ENCODE data around the gene INSIG1.

INSIG1 gene

GRCh38 chr7:155288055-155288454 lies 9.6 kb upstream of the INSIG1 start:
- Histone ChIP-seq H3K4me1 (ENCODE audit: control insufficient read depth, low read depth, low read length) (no peaks in the 10 kb centered on the region), H3K36me3 (ENCODE audit: control insufficient read depth, low read depth, low read length) (no peaks in the 10 kb centered on the region), H3K9ac (ENCODE audit: low read length) (no peak overlapping the region), H3K4me3 (ENCODE audit: low read length) (no peak overlapping the region), H3K27me3 (ENCODE audit: control insufficient read depth, insufficient read depth, low read length) (no peaks in the 10 kb centered on the region), H3K27ac (ENCODE audit: low read length) (no peak overlapping the region), H3K9me3 (ENCODE audit: control insufficient read depth, low read depth, low read length) (no peaks in the 10 kb centered on the region)

DNA sequence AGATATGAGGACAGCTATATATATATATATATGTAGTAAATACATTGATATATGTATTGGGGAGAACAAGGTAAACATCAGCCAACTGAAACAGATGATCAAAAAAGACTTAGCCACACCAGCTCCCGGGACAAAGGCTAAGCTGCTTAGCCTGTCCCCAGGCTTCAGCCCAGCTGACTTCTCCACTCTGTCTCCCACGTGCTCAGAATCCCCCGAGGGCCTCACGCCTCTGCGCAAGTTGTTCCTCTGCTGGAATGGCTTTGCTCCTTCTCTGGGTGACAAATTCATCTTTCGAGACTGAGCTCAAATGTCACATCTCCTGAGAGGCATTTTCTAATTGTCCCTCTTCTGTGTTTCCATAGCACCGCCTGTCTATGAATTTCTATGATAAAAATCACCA lies 8.6 kb upstream of the INSIG1 start:
- Histone ChIP-seq H3K36me3 (ENCODE audit: control insufficient read depth, low read depth, low read length) (no peaks in the 10 kb centered on the region), H3K9ac (ENCODE audit: low read length) (no peak overlapping the region), H3K4me3 (ENCODE audit: low read length) (no peak overlapping the region), H3K4me1 (ENCODE audit: control insufficient read depth, low read depth, low read length) (no peaks in the 10 kb centered on the region), H3K9me3 (ENCODE audit: control insufficient read depth, low read depth, low read length) (no peaks in the 10 kb centered on the region), H3K27me3 (ENCODE audit: control insufficient read depth, insufficient read depth, low read length) (no peaks in the 10 kb centered on the region), H3K27ac (ENCODE audit: low read length) (no peak overlapping the region)

DNA sequence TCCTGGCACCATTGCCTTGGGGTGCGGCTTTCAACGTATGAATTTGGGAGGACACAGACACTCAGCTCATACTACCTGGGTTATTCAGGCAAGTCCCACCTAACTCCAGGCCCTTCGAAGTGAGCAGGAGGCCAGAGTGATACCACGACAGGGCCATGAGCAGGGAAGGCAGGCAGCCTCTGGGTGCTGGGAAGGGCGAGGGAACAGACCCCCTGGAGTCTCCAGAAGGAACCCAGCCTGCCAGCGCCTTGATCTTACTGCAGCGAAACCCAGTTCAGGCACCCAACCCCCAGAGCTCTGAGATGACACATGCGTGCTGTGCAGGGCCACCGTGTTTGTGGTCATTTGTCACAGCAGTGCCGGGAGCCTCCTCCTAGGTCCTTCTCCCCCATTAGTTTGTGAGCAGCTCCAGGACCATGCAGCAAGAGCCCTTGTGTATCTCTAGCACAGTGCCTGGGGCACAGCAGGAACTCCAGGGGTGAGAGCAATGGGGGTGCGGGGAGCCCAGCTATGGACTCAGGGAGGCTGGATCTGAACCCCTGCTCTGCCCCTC lies 7.7 kb upstream of the INSIG1 start:
- Histone ChIP-seq H3K27me3 (ENCODE audit: control insufficient read depth, insufficient read depth, low read length) (no peaks in the 10 kb centered on the region), H3K9ac (ENCODE audit: low read length) (no peak overlapping the region), H3K4me1 (ENCODE audit: control insufficient read depth, low read depth, low read length) (no peaks in the 10 kb centered on the region), H3K4me3 (ENCODE audit: low read length) (no peak overlapping the region), H3K27ac (ENCODE audit: low read length) (no peak overlapping the region), H3K36me3 (ENCODE audit: control insufficient read depth, low read depth, low read length) (no peaks in the 10 kb centered on the region), H3K9me3 (ENCODE audit: control insufficient read depth, low read depth, low read length) (no peaks in the 10 kb centered on the region)

DNA sequence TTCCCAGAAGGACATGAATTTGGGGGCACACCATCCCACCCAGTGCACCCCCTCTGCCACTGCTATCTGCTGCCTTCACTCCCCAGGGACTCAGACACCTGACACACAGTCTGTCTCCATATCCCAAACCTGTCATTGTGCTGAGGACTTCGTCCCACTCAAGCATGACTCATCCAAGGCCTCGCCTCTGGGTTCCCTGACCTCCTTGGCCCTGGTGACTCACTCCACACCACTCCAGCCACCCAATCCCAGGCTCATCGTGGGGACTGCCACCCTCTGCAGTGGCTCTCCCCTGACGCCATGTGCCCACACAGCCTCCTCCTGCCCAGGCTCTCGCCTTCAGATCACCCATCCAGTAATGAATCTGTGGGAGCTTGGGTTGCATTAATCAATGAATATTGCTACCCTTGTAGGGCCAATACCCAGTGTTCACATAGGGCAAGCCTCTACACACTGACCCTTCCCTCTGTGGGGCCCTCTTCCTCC lies 6.6 kb upstream of the INSIG1 start:
- Histone ChIP-seq H3K9ac (ENCODE audit: low read length) (no peak overlapping the region), H3K4me3 (ENCODE audit: low read length) (no peak overlapping the region), H3K27ac (ENCODE audit: low read length) (no peak overlapping the region), H3K27me3 (ENCODE audit: control insufficient read depth, insufficient read depth, low read length) (no peaks in the 10 kb centered on the region), H3K9me3 (ENCODE audit: control insufficient read depth, low read depth, low read length) (no peaks in the 10 kb centered on the region), H3K4me1 (ENCODE audit: control insufficient read depth, low read depth, low read length) (peaks cover 4% of the 10 kb centered on the region), H3K36me3 (ENCODE audit: control insufficient read depth, low read depth, low read length) (no peaks in the 10 kb centered on the region)

GRCh38 chr7:155291729-155292128 lies 5.9 kb upstream of the INSIG1 start:
- Histone ChIP-seq H3K4me3 (ENCODE audit: low read length) (no peak overlapping the region), H3K27ac (ENCODE audit: low read length) (no peak overlapping the region), H3K4me1 (ENCODE audit: control insufficient read depth, low read depth, low read length) (peaks cover 10% of the 10 kb centered on the region), H3K36me3 (ENCODE audit: control insufficient read depth, low read depth, low read length) (no peaks in the 10 kb centered on the region), H3K9me3 (ENCODE audit: control insufficient read depth, low read depth, low read length) (no peaks in the 10 kb centered on the region), H3K27me3 (ENCODE audit: control insufficient read depth, insufficient read depth, low read length) (no peaks in the 10 kb centered on the region), H3K9ac (ENCODE audit: low read length) (no peak overlapping the region)

DNA sequence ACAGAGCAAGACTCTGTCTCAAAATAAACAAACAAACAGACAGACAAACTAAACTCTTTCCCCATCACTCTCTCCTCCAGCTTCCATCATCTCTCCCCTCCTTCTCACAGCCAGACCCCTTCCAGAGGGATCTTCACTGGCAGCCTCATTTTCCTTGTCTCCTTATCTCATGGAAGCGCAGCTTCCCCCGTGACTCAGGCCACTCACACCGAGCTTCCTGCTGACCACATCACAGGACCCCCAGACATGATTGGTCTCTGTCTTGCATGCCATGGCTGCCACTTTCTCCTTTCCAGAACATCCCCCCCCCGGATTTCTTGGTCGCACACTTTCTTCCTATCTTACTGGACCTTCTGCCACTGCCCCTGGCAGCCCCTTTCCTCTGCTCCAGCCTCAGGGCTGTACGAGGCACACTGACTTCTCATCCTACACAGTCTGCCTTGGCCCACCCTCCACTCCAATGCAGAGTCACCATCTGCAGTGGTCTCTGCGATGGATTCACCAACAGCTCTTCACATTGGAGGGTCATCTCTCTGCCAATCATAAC lies 4.9 kb upstream of the INSIG1 start:
- no peaks in the 10 kb centered on the region for H3K27me3 ChIP-seq (ENCODE audit: control insufficient read depth, insufficient read depth, low read length)
- H3K4me3 ChIP-seq (ENCODE audit: low read length), result no peak overlapping the region
- no peaks in the 10 kb centered on the region for H3K36me3 ChIP-seq (ENCODE audit: control insufficient read depth, low read depth, low read length)
- peaks cover 13% of the 10 kb centered on the region for H3K4me1 ChIP-seq (ENCODE audit: control insufficient read depth, low read depth, low read length)
- no peaks in the 10 kb centered on the region for H3K9me3 ChIP-seq (ENCODE audit: control insufficient read depth, low read depth, low read length)
- no peak overlapping the region for H3K27ac ChIP-seq (ENCODE audit: low read length)
- H3K9ac ChIP-seq (ENCODE audit: low read length), result no peak overlapping the region

DNA sequence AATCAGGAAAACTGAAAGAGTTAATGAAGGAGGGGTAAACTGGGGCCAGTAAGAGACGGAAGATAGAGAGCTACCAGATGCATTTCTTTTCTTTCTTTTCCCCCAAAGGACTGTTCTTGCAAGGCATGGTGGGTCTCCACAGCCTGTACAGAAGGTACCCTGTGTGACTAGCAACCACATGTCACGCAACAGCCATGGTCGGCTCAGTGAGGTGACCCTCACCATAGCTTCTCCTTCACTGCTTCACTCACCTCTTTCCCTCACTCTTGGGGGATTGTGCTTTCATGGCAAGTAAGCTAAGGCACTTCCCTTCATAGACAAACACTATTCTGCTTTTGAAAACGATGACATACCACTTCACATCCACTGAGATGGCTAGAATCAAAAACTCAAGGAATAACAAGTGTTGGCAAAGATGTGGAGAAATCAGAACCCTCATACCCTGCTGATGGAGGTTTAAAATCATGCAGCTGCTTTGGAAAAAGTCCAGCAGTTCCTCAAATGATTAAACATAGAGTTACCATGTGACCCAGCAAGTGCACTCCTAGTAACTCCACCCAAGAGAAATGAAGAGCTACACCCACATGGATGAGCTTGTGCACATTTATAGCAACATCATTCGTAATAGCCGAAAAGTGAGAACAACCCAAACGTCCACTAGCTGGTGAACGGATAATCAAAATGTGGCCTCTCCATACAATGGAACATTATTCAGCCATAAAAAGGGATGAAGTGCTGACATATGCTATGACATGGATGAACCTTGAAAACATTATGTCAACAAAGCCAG lies 3.8 kb upstream of the INSIG1 start:
- peaks cover 13% of the 10 kb centered on the region for H3K4me1 ChIP-seq (ENCODE audit: control insufficient read depth, low read depth, low read length)
- no peaks in the 10 kb centered on the region for H3K27me3 ChIP-seq (ENCODE audit: control insufficient read depth, insufficient read depth, low read length)
- H3K27ac ChIP-seq (ENCODE audit: low read length), result no peak overlapping the region
- no peaks in the 10 kb centered on the region for H3K9me3 ChIP-seq (ENCODE audit: control insufficient read depth, low read depth, low read length)
- H3K9ac ChIP-seq (ENCODE audit: low read length), result no peak overlapping the region
- H3K4me3 ChIP-seq (ENCODE audit: low read length), result no peak overlapping the region
- H3K36me3 ChIP-seq (ENCODE audit: control insufficient read depth, low read depth, low read length), result no peaks in the 10 kb centered on the region

DNA sequence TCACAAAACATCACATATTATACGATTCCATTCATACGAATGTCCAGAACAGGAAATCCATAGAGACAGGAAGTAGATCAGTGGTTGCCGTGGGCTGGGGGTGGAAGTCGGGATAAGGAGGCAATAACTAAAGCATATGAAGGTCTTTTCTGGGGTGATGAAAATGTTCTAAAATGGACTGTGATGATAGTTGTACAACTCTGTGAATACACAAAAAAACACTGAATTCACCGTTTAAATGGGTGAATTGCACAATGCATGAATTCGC lies 3.2 kb upstream of the INSIG1 start:
- no peak overlapping the region for H3K4me3 ChIP-seq (ENCODE audit: low read length)
- H3K9me3 ChIP-seq (ENCODE audit: control insufficient read depth, low read depth, low read length), result no peaks in the 10 kb centered on the region
- H3K27ac ChIP-seq (ENCODE audit: low read length), result no peak overlapping the region
- H3K27me3 ChIP-seq (ENCODE audit: control insufficient read depth, insufficient read depth, low read length), result no peaks in the 10 kb centered on the region
- H3K36me3 ChIP-seq (ENCODE audit: control insufficient read depth, low read depth, low read length), result peaks cover 3% of the 10 kb centered on the region
- no peak overlapping the region for H3K9ac ChIP-seq (ENCODE audit: low read length)
- peaks cover 17% of the 10 kb centered on the region for H3K4me1 ChIP-seq (ENCODE audit: control insufficient read depth, low read depth, low read length)

GRCh38 chr7:155295511-155295910 lies 2.2 kb upstream of the INSIG1 start:
- H3K9me3 ChIP-seq (ENCODE audit: control insufficient read depth, low read depth, low read length), result no peaks in the 10 kb centered on the region

DNA sequence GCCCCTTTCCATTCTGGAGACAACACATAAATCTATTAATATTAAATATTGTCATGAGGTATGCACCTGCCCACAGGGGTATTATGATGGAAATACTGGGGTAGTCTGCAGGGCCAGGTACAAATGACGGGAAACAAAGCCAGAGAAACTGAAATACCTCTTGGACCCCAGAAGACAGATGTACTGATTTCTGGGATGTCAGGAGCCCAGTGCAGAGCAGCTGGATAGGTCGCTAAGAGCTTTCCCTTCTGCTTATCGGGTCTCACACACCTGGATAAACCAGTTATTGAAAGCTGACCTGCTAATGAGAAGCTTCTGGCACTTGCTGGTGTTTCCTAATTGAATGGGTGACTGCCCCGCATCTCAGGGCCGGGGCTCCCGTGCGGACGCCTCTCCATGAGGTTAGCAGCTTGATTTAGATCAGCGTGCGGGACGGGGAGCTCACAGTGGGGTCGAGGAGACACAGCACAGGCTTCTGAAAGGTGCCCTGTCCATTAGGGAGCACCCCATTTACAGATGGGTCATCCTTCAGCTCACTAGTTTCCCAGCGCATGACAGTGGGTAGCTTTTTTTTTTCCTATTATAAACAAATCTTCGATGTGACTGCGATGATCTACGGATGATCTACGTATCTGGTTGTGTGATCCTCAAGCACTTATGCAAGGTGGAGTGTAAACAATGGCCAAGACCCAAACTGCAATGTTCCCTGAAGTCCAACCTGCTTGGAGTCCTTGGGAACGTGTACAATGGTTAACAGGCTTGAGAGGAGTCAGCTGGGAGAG lies 1.5 kb upstream of the INSIG1 start:
- Histone ChIP-seq H3K36me3 (ENCODE audit: control insufficient read depth, low read depth, low read length) (peaks cover 18% of the 10 kb centered on the region), H3K9ac (ENCODE audit: low read length) (peak overlapping the region; percentile 53), H3K4me3 (ENCODE audit: low read length) (peak overlapping the region; percentile 65), H3K27ac (ENCODE audit: low read length) (peak overlapping the region; percentile 57), H3K27me3 (ENCODE audit: control insufficient read depth, insufficient read depth, low read length) (no peaks in the 10 kb centered on the region), H3K4me1 (ENCODE audit: control insufficient read depth, low read depth, low read length) (peaks cover 23% of the 10 kb centered on the region), H3K9me3 (ENCODE audit: control insufficient read depth, low read depth, low read length) (no peaks in the 10 kb centered on the region)

More at GRCh38 chr7:155295511-155295910, 2.2 kb upstream of the INSIG1 start:
- Histone ChIP-seq H3K27ac (ENCODE audit: low read length) (no peak overlapping the region), H3K4me3 (ENCODE audit: low read length) (no peak overlapping the region), H3K27me3 (ENCODE audit: control insufficient read depth, insufficient read depth, low read length) (no peaks in the 10 kb centered on the region), H3K36me3 (ENCODE audit: control insufficient read depth, low read depth, low read length) (peaks cover 11% of the 10 kb centered on the region), H3K9ac (ENCODE audit: low read length) (peak overlapping the region; percentile 2), H3K4me1 (ENCODE audit: control insufficient read depth, low read depth, low read length) (peaks cover 18% of the 10 kb centered on the region)

- peak overlapping the region; percentile 53 for H3K9ac ChIP-seq (ENCODE audit: low read length)
- H3K36me3 ChIP-seq (ENCODE audit: control insufficient read depth, low read depth, low read length), result peaks cover 23% of the 10 kb centered on the region
- H3K27me3 ChIP-seq (ENCODE audit: control insufficient read depth, insufficient read depth, low read length), result no peaks in the 10 kb centered on the region
- peak overlapping the region; percentile 57 for H3K27ac ChIP-seq (ENCODE audit: low read length)
- no peaks in the 10 kb centered on the region for H3K9me3 ChIP-seq (ENCODE audit: control insufficient read depth, low read depth, low read length)
- H3K4me1 ChIP-seq (ENCODE audit: control insufficient read depth, low read depth, low read length), result peaks cover 26% of the 10 kb centered on the region
- H3K4me3 ChIP-seq (ENCODE audit: low read length), result peak overlapping the region; percentile 65
Observed at GRCh38 chr7:155296788-155297516, 726 bp upstream of the INSIG1 start.

All from iPS-18a (cell line).